Measurements from ENCODE around the gene OLFML1. TPM values are rescaled to one million over a fixed set of nuclear protein-coding genes. Genes with fewer than 3 reads are reported as not detected.
A peak's percentile ranks its signal among the peaks of the same experiment; 100 is the strongest.

The OLFML1 gene
- total RNA-seq, 1 donor from 2014 or later = not detected

GRCh38 chr11:7489376-7489775 is 4.1 kb downstream of the OLFML1 start:
- Mint-ChIP-seq H3K4me3 (no peak overlapping the region), H3K9me3 (no peaks in the 10 kb centered on the region), H3K4me1 (peaks cover 26% of the 10 kb centered on the region), H3K36me3 (ENCODE audit: low read depth) (peaks cover 8% of the 10 kb centered on the region), H3K27me3 (no peaks in the 10 kb centered on the region), H3K27ac (no peak overlapping the region)
- no peak for TF ChIP-seq CTCF (IDR thresholded peaks at IDR 0.05)
- POLR2A ChIA-PET = no interaction called here
- CTCF ChIA-PET = no interaction called here
- ATAC-seq (ENCODE audit: low read depth) (no peak), DNase-seq (no peak)
- intact Hi-C loops (cut with micrococcal nuclease) = no loop called here

GRCh38 chr11:7490054-7490453 is 4.7 kb downstream of the OLFML1 start:
- ATAC-seq (ENCODE audit: low read depth) (no peak), DNase-seq (no peak)
- Mint-ChIP-seq H3K4me1 (peaks cover 33% of the 10 kb centered on the region), H3K27me3 (no peaks in the 10 kb centered on the region), H3K9me3 (no peaks in the 10 kb centered on the region), H3K4me3 (no peak overlapping the region), H3K27ac (no peak overlapping the region), H3K36me3 (ENCODE audit: low read depth) (peaks cover 8% of the 10 kb centered on the region)
- POLR2A ChIA-PET = interaction anchor here (0.6 to 1.6 kb wide), 3 partner anchors 9 to 35 kb away, joined by 3 to 4 read pairs (median 4); partner anchors contain the start of gene PPFIBP2
- TF ChIP-seq CTCF (IDR thresholded peaks at IDR 0.05) = no peak
- intact Hi-C loops (cut with micrococcal nuclease) = loop anchor here (10.0 kb wide), 1 partner anchor 1025 kb away; no protein-coding TSS in a partner anchor
- CTCF ChIA-PET = interaction anchor here (1.6 kb wide), 1 partner anchor 23 kb away, joined by 5 read pairs; no protein-coding TSS in a partner anchor

GRCh38 chr11:7490535-7490934 is 5.2 kb downstream of the OLFML1 start:
- no peak for TF ChIP-seq CTCF (IDR thresholded peaks at IDR 0.05)
- Mint-ChIP-seq H3K27ac (no peak overlapping the region), H3K9me3 (no peaks in the 10 kb centered on the region), H3K4me3 (no peak overlapping the region), H3K4me1 (peaks cover 37% of the 10 kb centered on the region), H3K36me3 (ENCODE audit: low read depth) (peaks cover 8% of the 10 kb centered on the region), H3K27me3 (no peaks in the 10 kb centered on the region)
- ChIA-PET CTCF (interaction anchor here (1.6 kb wide), 1 partner anchor 22 kb away, joined by 5 read pairs; no protein-coding TSS in a partner anchor), POLR2A (interaction anchor here (0.6 to 1.6 kb wide), 3 partner anchors 10 to 35 kb away, joined by 3 to 4 read pairs (median 4); partner anchors contain the start of gene PPFIBP2)
- ATAC-seq (ENCODE audit: low read depth) = no peak
- no peak for DNase-seq
- intact Hi-C loops (cut with micrococcal nuclease) = loop anchor here (10.0 kb wide), 1 partner anchor 1026 kb away; no protein-coding TSS in a partner anchor

- ChIA-PET POLR2A (no interaction called here), CTCF (no interaction called here)
- H3K4me1 Mint-ChIP-seq = peaks cover 55% of the 10 kb centered on the region
- no peak for ATAC-seq (ENCODE audit: low read depth)
- no peak for DNase-seq
- H3K36me3 Mint-ChIP-seq (ENCODE audit: low read depth) = peaks cover 8% of the 10 kb centered on the region
- no peak overlapping the region for H3K27ac Mint-ChIP-seq
- TF ChIP-seq CTCF (IDR thresholded peaks at IDR 0.05) = no peak
- H3K9me3 Mint-ChIP-seq = no peaks in the 10 kb centered on the region
- intact Hi-C loops (cut with micrococcal nuclease) = loop anchor here (10.0 kb wide), 1 partner anchor 1027 kb away; no protein-coding TSS in a partner anchor
- no peaks in the 10 kb centered on the region for H3K27me3 Mint-ChIP-seq
- H3K4me3 Mint-ChIP-seq = no peak overlapping the region
Observed at GRCh38 chr11:7492253-7492652, 6.9 kb downstream of the OLFML1 start.

GRCh38 chr11:7493670-7494069 is 8.4 kb downstream of the OLFML1 start:
- Mint-ChIP-seq H3K4me1 (peaks cover 69% of the 10 kb centered on the region), H3K27ac (peak overlapping the region; percentile 8), H3K36me3 (ENCODE audit: low read depth) (peaks cover 5% of the 10 kb centered on the region), H3K27me3 (no peaks in the 10 kb centered on the region), H3K4me3 (no peak overlapping the region), H3K9me3 (no peaks in the 10 kb centered on the region)
- ChIA-PET CTCF (interaction anchor here (0.8 to 0.9 kb wide), 2 partner anchors 19 to 52 kb away, joined by 3 read pairs; no protein-coding TSS in a partner anchor), POLR2A (interaction anchor here (0.7 to 1.7 kb wide), 6 partner anchors 8 to 51 kb away, joined by 3 to 6 read pairs (median 4); partner anchors contain the start of genes OLFML1 and PPFIBP2)
- ATAC-seq (ENCODE audit: low read depth) (no peak), DNase-seq (no peak)
- TF ChIP-seq CTCF (IDR thresholded peaks at IDR 0.05) = no peak
- intact Hi-C loops (cut with micrococcal nuclease) = loop anchor here (10.0 kb wide), 1 partner anchor 1029 kb away; no protein-coding TSS in a partner anchor
